Upper lobe of right lung (tissue), 1 donor: ENCODE results near the gene LRSAM1. TPM values are rescaled to one million over a fixed set of nuclear protein-coding genes. Genes with fewer than 3 reads are reported as not detected.

Experiments
- ATAC-seq: fragments of 200-7000 bp; cut with Tn5 transposase; one replicate; pipeline ENCODE4 v1.9.1; 2020; ENCODE audit warnings: mild to moderate bottlenecking, moderate library complexity
- DNase-seq: peaks from one replicate; pipeline ENCODE4 v3.0.0-alpha.2; 2020
- H3K27ac ChIP-seq: fragments of 200-600 bp; one replicate; pipeline ENCODE4 v1.8.0; 2022
- H3K27me3 ChIP-seq: fragments of 200-600 bp; one replicate; pipeline ENCODE4 v1.8.0; 2022; ENCODE audit warnings: mild to moderate bottlenecking
- H3K36me3 ChIP-seq: fragments of 200-600 bp; one replicate; pipeline ENCODE4 v1.8.0; 2022
- H3K4me1 ChIP-seq: fragments of 200-600 bp; one replicate; pipeline ENCODE4 v1.8.0; 2022
- H3K4me3 ChIP-seq: fragments of 200-600 bp; one replicate; pipeline ENCODE4 v1.8.0; 2022; ENCODE audit warnings: mild to moderate bottlenecking
- H3K9me3 ChIP-seq: fragments of 200-600 bp; one replicate; pipeline ENCODE4 v1.8.0; 2022
- CTCF ChIP-seq: fragments of 200-600 bp; IDR thresholded peaks from one replicate; pipeline ENCODE4 v1.8.0; 2022; ENCODE audit warnings: antibody characterized with exemption
- intact Hi-C: fragments of 100-400 bp; cut with DNase I; formaldehyde crosslinking; loops from one replicate; pipeline ENCODE4 v1.11.0; 2022
- total RNA-seq: library from RNA; stranded (reverse); fragmentation: NEBNext Ultra II Directional; extraction: Animal tissue kit (Norgen Biotek cat#: 25700); gene quantifications from one replicate; pipeline ENCODE4 v1.2.1, GENCODE V29; 2021
- donor health status: DM: no; HTN: yes; CAD: no; lungs with severe emphysema.

Gene LRSAM1
- total RNA-seq, 1 donor from 2014 or later = 18.8 TPM

- Histone ChIP-seq H3K36me3 (peaks cover 77% of the 10 kb centered on the region), H3K27me3 (no peaks in the 10 kb centered on the region), H3K9me3 (no peaks in the 10 kb centered on the region), H3K4me3 (no peak overlapping the region), H3K4me1 (no peaks in the 10 kb centered on the region), H3K27ac (no peak overlapping the region)
- no peak for TF ChIP-seq CTCF
- intact Hi-C loops = loop anchor here (5.0 kb wide), 1 partner anchor 84 kb away; no protein-coding TSS in a partner anchor
- no peak for ATAC-seq
- DNase-seq = no peak
These were observed 52.1 kb downstream of the LRSAM1 start for GRCh38 chr9:127503379-127503921.

- no peak overlapping the region for H3K4me3 ChIP-seq
- ATAC-seq (peak; percentile 82), DNase-seq (peak; percentile 89)
- intact Hi-C loops = loop anchor here (5.0 kb wide), 1 partner anchor 83 kb away; no protein-coding TSS in a partner anchor
- H3K4me1 ChIP-seq = no peaks in the 10 kb centered on the region
- H3K27me3 ChIP-seq = no peaks in the 10 kb centered on the region
- H3K36me3 ChIP-seq = peaks cover 84% of the 10 kb centered on the region
- H3K9me3 ChIP-seq = no peaks in the 10 kb centered on the region
- no peak overlapping the region for H3K27ac ChIP-seq
- TF ChIP-seq CTCF = peak; percentile 84
These were observed 52.9 kb downstream of the LRSAM1 start for GRCh38 chr9:127503947-127504886.

GRCh38 chr9:127504887-127505251, 53.6 kb downstream of the LRSAM1 start:
- H3K4me3 ChIP-seq = no peak overlapping the region
- intact Hi-C loops = loop anchor here (5.0 kb wide), 1 partner anchor 82 kb away; no protein-coding TSS in a partner anchor
- ATAC-seq = no peak
- DNase-seq = peak; percentile 57
- H3K27ac ChIP-seq = no peak overlapping the region
- H3K36me3 ChIP-seq = peaks cover 88% of the 10 kb centered on the region
- H3K9me3 ChIP-seq = no peaks in the 10 kb centered on the region
- no peaks in the 10 kb centered on the region for H3K4me1 ChIP-seq
- no peak for TF ChIP-seq CTCF
- H3K27me3 ChIP-seq = no peaks in the 10 kb centered on the region

GRCh38 chr9:127505396-127506116, 54.2 kb downstream of the LRSAM1 start:
- Histone ChIP-seq H3K36me3 (peaks cover 93% of the 10 kb centered on the region), H3K27ac (no peak overlapping the region), H3K4me1 (no peaks in the 10 kb centered on the region), H3K27me3 (no peaks in the 10 kb centered on the region), H3K4me3 (no peak overlapping the region), H3K9me3 (no peaks in the 10 kb centered on the region)
- peak; percentile 28 for TF ChIP-seq CTCF
- intact Hi-C loops = no loop called here
- peak; percentile 61 for DNase-seq
- ATAC-seq = peak; percentile 6

- no peaks in the 10 kb centered on the region for H3K9me3 ChIP-seq
- no peaks in the 10 kb centered on the region for H3K27me3 ChIP-seq
- no peak overlapping the region for H3K4me3 ChIP-seq
- TF ChIP-seq CTCF = no peak
- no peak for ATAC-seq
- intact Hi-C loops = no loop called here
- peak; percentile 64 for DNase-seq
- H3K36me3 ChIP-seq = peaks cover 93% of the 10 kb centered on the region
- no peak overlapping the region for H3K27ac ChIP-seq
- no peaks in the 10 kb centered on the region for H3K4me1 ChIP-seq
These were observed 55.0 kb downstream of the LRSAM1 start for GRCh38 chr9:127506117-127506813.
